Measurements from ENCODE around the gene TYMS.

The TYMS gene

GRCh38 chr18:641224-641623, 16.2 kb upstream of the TYMS start:
- ChIA-PET CTCF (interaction anchor here (0.9 to 3.5 kb wide), 4 partner anchors 10 to 71 kb away, joined by 3 to 16 read pairs (median 8); no protein-coding TSS in a partner anchor), POLR2A (no interaction called here)
- no peaks in the 10 kb centered on the region for H3K36me3 ChIP-seq (ENCODE audit: control insufficient read depth in 4 of 4, insufficient read depth in 4 of 4, low read length in 3 of 4)
- 100% methylated on average over 3 of the region's 6 CpGs for WGBS (ENCODE audit: insufficient coverage)
- no peak overlapping the region for H3K4me3 ChIP-seq (ENCODE audit: control insufficient read depth in 1 of 7, extremely low read depth in 1 of 7, insufficient read depth in 4 of 7, low read depth in 2 of 7, low read length in 6 of 7)
- no peaks in the 10 kb centered on the region for H3K9me3 ChIP-seq (ENCODE audit: control extremely low read depth in 1 of 5, control insufficient read depth in 4 of 5, insufficient read depth in 2 of 5, low read depth in 1 of 5, low read length in 4 of 5)
- H3K27me3 ChIP-seq (replicated peaks in 2 of 5; ENCODE audit: control insufficient read depth in 4 of 5, insufficient read depth in 5 of 5, low read length in 4 of 5), result no peaks in the 10 kb centered on the region
- no peak for DNase-seq
- no peak overlapping the region for H3K27ac ChIP-seq (ENCODE audit: insufficient read depth in 1 of 2, low read depth in 1 of 2, low read length in 2 of 2, poor library complexity in 1 of 2, severe bottlenecking in 2 of 2)
- H3K4me1 ChIP-seq (ENCODE audit: control extremely low read depth in 1 of 4, control insufficient read depth in 4 of 4, insufficient read depth in 4 of 4, low read length in 3 of 4), result no peaks in the 10 kb centered on the region

- no peaks in the 10 kb centered on the region for H3K4me1 ChIP-seq (ENCODE audit: control extremely low read depth in 1 of 4, control insufficient read depth in 4 of 4, insufficient read depth in 4 of 4, low read length in 3 of 4)
- H3K4me3 ChIP-seq (ENCODE audit: control insufficient read depth in 1 of 7, extremely low read depth in 1 of 7, insufficient read depth in 4 of 7, low read depth in 2 of 7, low read length in 6 of 7), result no peak overlapping the region
- WGBS (ENCODE audit: insufficient coverage), result 57% methylated on average over 2 of the region's 2 CpGs
- H3K27ac ChIP-seq (ENCODE audit: insufficient read depth in 1 of 2, low read depth in 1 of 2, low read length in 2 of 2, poor library complexity in 1 of 2, severe bottlenecking in 2 of 2), result no peak overlapping the region
- H3K36me3 ChIP-seq (ENCODE audit: control insufficient read depth in 4 of 4, insufficient read depth in 4 of 4, low read length in 3 of 4), result no peaks in the 10 kb centered on the region
- DNase-seq, result peak in 2 of 3 donors; percentile 9 to 19
- POLR2A ChIA-PET, result no interaction called here
- H3K27me3 ChIP-seq (replicated peaks in 2 of 5; ENCODE audit: control insufficient read depth in 4 of 5, insufficient read depth in 5 of 5, low read length in 4 of 5), result no peaks in the 10 kb centered on the region
- no peaks in the 10 kb centered on the region for H3K9me3 ChIP-seq (ENCODE audit: control extremely low read depth in 1 of 5, control insufficient read depth in 4 of 5, insufficient read depth in 2 of 5, low read depth in 1 of 5, low read length in 4 of 5)
- CTCF ChIA-PET, result interaction anchor here (0.8 to 3.0 kb wide), 4 partner anchors 9 to 24 kb away, joined by 3 to 11 read pairs (median 3); no protein-coding TSS in a partner anchor
These were observed 13.0 kb upstream of the TYMS start for GRCh38 chr18:644395-645004.

GRCh38 chr18:647304-647703, 10.1 kb upstream of the TYMS start:
- no peaks in the 10 kb centered on the region for H3K9me3 ChIP-seq (ENCODE audit: control extremely low read depth in 1 of 5, control insufficient read depth in 4 of 5, insufficient read depth in 2 of 5, low read depth in 1 of 5, low read length in 4 of 5)
- no peaks in the 10 kb centered on the region for H3K27me3 ChIP-seq (replicated peaks in 2 of 5; ENCODE audit: control insufficient read depth in 4 of 5, insufficient read depth in 5 of 5, low read length in 4 of 5)
- ChIA-PET CTCF (interaction anchor here (1.2 kb wide), 1 partner anchor 29 kb away, joined by 3 read pairs; no protein-coding TSS in a partner anchor), POLR2A (no interaction called here)
- H3K4me1 ChIP-seq (ENCODE audit: control extremely low read depth in 1 of 4, control insufficient read depth in 4 of 4, insufficient read depth in 4 of 4, low read length in 3 of 4), result peaks cover 3 to 12% (median 9%) of the 10 kb centered on the region in 4 experiments
- WGBS (ENCODE audit: insufficient coverage), result 96% methylated on average over 5 of the region's 5 CpGs
- no peak overlapping the region for H3K27ac ChIP-seq (ENCODE audit: insufficient read depth in 1 of 2, low read depth in 1 of 2, low read length in 2 of 2, poor library complexity in 1 of 2, severe bottlenecking in 2 of 2)
- H3K4me3 ChIP-seq (ENCODE audit: control insufficient read depth in 1 of 7, extremely low read depth in 1 of 7, insufficient read depth in 4 of 7, low read depth in 2 of 7, low read length in 6 of 7), result no peak overlapping the region
- H3K36me3 ChIP-seq (ENCODE audit: control insufficient read depth in 4 of 4, insufficient read depth in 4 of 4, low read length in 3 of 4), result no peaks in the 10 kb centered on the region
- no peak for DNase-seq

GRCh38 chr18:649341-649740, 8.1 kb upstream of the TYMS start:
- Histone ChIP-seq H3K4me1 (ENCODE audit: control extremely low read depth in 1 of 4, control insufficient read depth in 4 of 4, insufficient read depth in 4 of 4, low read length in 3 of 4) (peaks cover 3 to 25% (median 12%) of the 10 kb centered on the region in 4 experiments), H3K27me3 (replicated peaks in 2 of 5; ENCODE audit: control insufficient read depth in 4 of 5, insufficient read depth in 5 of 5, low read length in 4 of 5) (no peaks in the 10 kb centered on the region), H3K36me3 (ENCODE audit: control insufficient read depth in 4 of 4, insufficient read depth in 4 of 4, low read length in 3 of 4) (no peaks in the 10 kb centered on the region), H3K9me3 (ENCODE audit: control extremely low read depth in 1 of 5, control insufficient read depth in 4 of 5, insufficient read depth in 2 of 5, low read depth in 1 of 5, low read length in 4 of 5) (no peaks in the 10 kb centered on the region), H3K27ac (ENCODE audit: insufficient read depth in 1 of 2, low read depth in 1 of 2, low read length in 2 of 2, poor library complexity in 1 of 2, severe bottlenecking in 2 of 2) (no peak overlapping the region), H3K4me3 (ENCODE audit: control insufficient read depth in 1 of 7, extremely low read depth in 1 of 7, insufficient read depth in 4 of 7, low read depth in 2 of 7, low read length in 6 of 7) (no peak overlapping the region)
- no peak for DNase-seq
- WGBS (ENCODE audit: insufficient coverage), result 85% methylated on average over 3 of the region's 5 CpGs
- POLR2A ChIA-PET, result no interaction called here
- CTCF ChIA-PET, result interaction anchor here (1.0 kb wide), 1 partner anchor 204 kb away, joined by 3 read pairs; no protein-coding TSS in a partner anchor

GRCh38 chr18:650428-650858, 7.0 kb upstream of the TYMS start:
- Histone ChIP-seq H3K27me3 (replicated peaks in 2 of 5; ENCODE audit: control insufficient read depth in 4 of 5, insufficient read depth in 5 of 5, low read length in 4 of 5) (no peaks in the 10 kb centered on the region), H3K4me3 (ENCODE audit: control insufficient read depth in 1 of 7, extremely low read depth in 1 of 7, insufficient read depth in 4 of 7, low read depth in 2 of 7, low read length in 6 of 7) (peak overlapping the region in 5 of 7 experiments; percentile 2 to 68 (median 44)), H3K27ac (ENCODE audit: insufficient read depth in 1 of 2, low read depth in 1 of 2, low read length in 2 of 2, poor library complexity in 1 of 2, severe bottlenecking in 2 of 2) (no peak overlapping the region), H3K36me3 (ENCODE audit: control insufficient read depth in 4 of 4, insufficient read depth in 4 of 4, low read length in 3 of 4) (no peaks in the 10 kb centered on the region), H3K4me1 (ENCODE audit: control extremely low read depth in 1 of 4, control insufficient read depth in 4 of 4, insufficient read depth in 4 of 4, low read length in 3 of 4) (peaks cover 3 to 25% (median 12%) of the 10 kb centered on the region in 4 experiments), H3K9me3 (ENCODE audit: control extremely low read depth in 1 of 5, control insufficient read depth in 4 of 5, insufficient read depth in 2 of 5, low read depth in 1 of 5, low read length in 4 of 5) (no peaks in the 10 kb centered on the region)
- 18% methylated on average over 4 of the region's 6 CpGs for WGBS (ENCODE audit: insufficient coverage)
- POLR2A ChIA-PET, result no interaction called here
- DNase-seq, result peak; percentile 55 to 91 (median 87)
- CTCF ChIA-PET, result interaction anchor here (0.7 kb wide), 3 partner anchors 15 to 41 kb away, joined by 3 read pairs; no protein-coding TSS in a partner anchor

GRCh38 chr18:652131-652530, 5.3 kb upstream of the TYMS start:
- no CpG with 5 or more reads among the region's 4 CpGs for WGBS (ENCODE audit: insufficient coverage)
- POLR2A ChIA-PET, result no interaction called here
- Histone ChIP-seq H3K9me3 (ENCODE audit: control extremely low read depth in 1 of 5, control insufficient read depth in 4 of 5, insufficient read depth in 2 of 5, low read depth in 1 of 5, low read length in 4 of 5) (no peaks in the 10 kb centered on the region), H3K27me3 (replicated peaks in 2 of 5; ENCODE audit: control insufficient read depth in 4 of 5, insufficient read depth in 5 of 5, low read length in 4 of 5) (no peaks in the 10 kb centered on the region), H3K4me1 (ENCODE audit: control extremely low read depth in 1 of 4, control insufficient read depth in 4 of 4, insufficient read depth in 4 of 4, low read length in 3 of 4) (peaks cover 3 to 27% (median 13%) of the 10 kb centered on the region in 4 experiments), H3K36me3 (ENCODE audit: control insufficient read depth in 4 of 4, insufficient read depth in 4 of 4, low read length in 3 of 4) (no peaks in the 10 kb centered on the region), H3K4me3 (ENCODE audit: control insufficient read depth in 1 of 7, extremely low read depth in 1 of 7, insufficient read depth in 4 of 7, low read depth in 2 of 7, low read length in 6 of 7) (no peak overlapping the region), H3K27ac (ENCODE audit: insufficient read depth in 1 of 2, low read depth in 1 of 2, low read length in 2 of 2, poor library complexity in 1 of 2, severe bottlenecking in 2 of 2) (no peak overlapping the region)
- DNase-seq, result no peak
- CTCF ChIA-PET, result interaction anchor here (1.0 kb wide), 3 partner anchors 22 to 178 kb away, joined by 3 read pairs; no protein-coding TSS in a partner anchor

GRCh38 chr18:653512-653911, 3.9 kb upstream of the TYMS start:
- H3K36me3 ChIP-seq (ENCODE audit: control insufficient read depth in 4 of 4, insufficient read depth in 4 of 4, low read length in 3 of 4), result no peaks in the 10 kb centered on the region
- POLR2A ChIA-PET, result no interaction called here
- peaks cover 3 to 28% (median 14%) of the 10 kb centered on the region in 4 experiments for H3K4me1 ChIP-seq (ENCODE audit: control extremely low read depth in 1 of 4, control insufficient read depth in 4 of 4, insufficient read depth in 4 of 4, low read length in 3 of 4)

More at GRCh38 chr18:653512-653911, 3.9 kb upstream of the TYMS start:
- WGBS (ENCODE audit: insufficient coverage), result 88% methylated on average over 1 of the region's 2 CpGs
- no peak for DNase-seq
- no peaks in the 10 kb centered on the region for H3K9me3 ChIP-seq (ENCODE audit: control extremely low read depth in 1 of 5, control insufficient read depth in 4 of 5, insufficient read depth in 2 of 5, low read depth in 1 of 5, low read length in 4 of 5)
- CTCF ChIA-PET, result interaction anchor here (1.2 to 2.0 kb wide), 2 partner anchors 9 to 17 kb away, joined by 3 to 6 read pairs; no protein-coding TSS in a partner anchor
- H3K4me3 ChIP-seq (ENCODE audit: control insufficient read depth in 1 of 7, extremely low read depth in 1 of 7, insufficient read depth in 4 of 7, low read depth in 2 of 7, low read length in 6 of 7), result no peak overlapping the region
- no peaks in the 10 kb centered on the region for H3K27me3 ChIP-seq (replicated peaks in 2 of 5; ENCODE audit: control insufficient read depth in 4 of 5, insufficient read depth in 5 of 5, low read length in 4 of 5)
- H3K27ac ChIP-seq (ENCODE audit: insufficient read depth in 1 of 2, low read depth in 1 of 2, low read length in 2 of 2, poor library complexity in 1 of 2, severe bottlenecking in 2 of 2), result no peak overlapping the region
